Hepatocyte (in vitro differentiated cells): ENCODE data around the gene PHF21B. TPM values are rescaled to one million over a fixed set of nuclear protein-coding genes. Genes with fewer than 3 reads are reported as not detected.
"Not testable (repeated sequence)": the region's sequence is repeated elsewhere in the genome, so short reads cannot be mapped to it uniquely, and the experiment has no call there.

ENCODE experiments used
- DNase-seq: peaks from one replicate; pipeline ENCODE4 v3.0.0-alpha.2; 2016; ENCODE audit warnings: low spot score
- H2AFZ ChIP-seq: fragments of 200-600 bp; sonication (generic); 2 replicates; pipeline ENCODE4 v1.6.0; 2016; ENCODE audit warnings: antibody characterized with exemption, mild to moderate bottlenecking
- H3K27ac ChIP-seq: fragments of 200-600 bp; sonication (generic); 2 replicates; pipeline ENCODE4 v1.5.1; 2016; ENCODE audit warnings: mild to moderate bottlenecking
- H3K27me3 ChIP-seq: fragments of 200-600 bp; sonication (generic); 2 replicates; pipeline ENCODE4 v1.6.1; 2016
- H3K36me3 ChIP-seq: fragments of 200-600 bp; sonication (generic); replicated peaks from 2 replicates; pipeline ENCODE4 v1.5.1; 2016; ENCODE audit warnings: low read depth; ENCODE audit not compliant: insufficient read depth
- H3K4me1 ChIP-seq: fragments of 200-600 bp; sonication (generic); 2 replicates; pipeline ENCODE4 v1.5.1; 2016; ENCODE audit warnings: mild to moderate bottlenecking, moderate library complexity; ENCODE audit not compliant: insufficient read depth
- H3K4me2 ChIP-seq: fragments of 200-600 bp; sonication (generic); 2 replicates; pipeline ENCODE4 v1.6.0; 2016
- H3K4me3 ChIP-seq: fragments of 200-600 bp; sonication (generic); 2 replicates; pipeline ENCODE4 v1.5.1; 2016; ENCODE audit warnings: mild to moderate bottlenecking
- H3K79me2 ChIP-seq: fragments of 200-600 bp; sonication (generic); 2 replicates; pipeline ENCODE4 v1.6.0; 2017; ENCODE audit warnings: mild to moderate bottlenecking
- H3K9me2 ChIP-seq: fragments of 200-600 bp; sonication (generic); replicated peaks from 2 replicates; pipeline ENCODE4 v1.6.0; 2017; ENCODE audit warnings: mild to moderate bottlenecking; ENCODE audit not compliant: insufficient read depth
- H3K9me3 ChIP-seq: fragments of 200-600 bp; sonication (generic); 2 replicates; pipeline ENCODE4 v1.5.1; 2016; ENCODE audit warnings: low read depth, mild to moderate bottlenecking
- H4K20me1 ChIP-seq: fragments of 200-600 bp; sonication (generic); 2 replicates; pipeline ENCODE4 v1.6.0; 2016; ENCODE audit warnings: mild to moderate bottlenecking; ENCODE audit not compliant: insufficient read depth, poor library complexity, severe bottlenecking
- CTCF ChIP-seq: fragments of 200-600 bp; sonication (generic); IDR thresholded peaks from 2 replicates; pipeline ENCODE4 v1.5.1; 2016; ENCODE audit warnings: antibody characterized with exemption, mild to moderate bottlenecking; ENCODE audit not compliant: poor library complexity
- EZH2 ChIP-seq: fragments of 200-600 bp; sonication (generic); IDR thresholded peaks from 2 replicates; pipeline ENCODE4 v1.6.1; 2016; ENCODE audit warnings: antibody characterized with exemption, mild to moderate bottlenecking, borderline replicate concordance
- EZH2phosphoT487 ChIP-seq: fragments of 200-600 bp; sonication (generic); IDR thresholded peaks from one replicate; pipeline ENCODE4 v1.6.1; 2018; ENCODE audit warnings: antibody characterized with exemption, mild to moderate bottlenecking, low read depth, moderate library complexity; ENCODE audit not compliant: unreplicated experiment, severe bottlenecking
- WGBS: methylation state at CpG from one replicate; pipeline ENCODE4 v1.1.6; 2016; ENCODE audit warnings: low lambda C conversion rate; ENCODE audit errors: missing lambda C conversion rate; 5-methylcytosine and 5-hydroxymethylcytosine counted together
- polyA plus RNA-seq: library from polyadenylated mRNA; unstranded; fragments of >200 nt; fragmentation: Nextera tagmentation; extraction: Ambion mirVana; gene quantifications from 2 replicates; pipeline ENCODE4 v1.2.1, GENCODE V29; 2016
- total RNA-seq: library from RNA; depleted of rRNA; stranded (reverse); fragments of >200 nt; gene quantifications from 2 replicates; pipeline ENCODE4 v1.2.3, GENCODE V29; 2014

Gene PHF21B
- total and polyA plus RNA-seq, 2 experiments from 2014 or later: 0.86 to 1.9 TPM

GRCh38 chr22:44862281-44862680 lies 147.5 kb downstream of the PHF21B start:
- H3K9me3 ChIP-seq: no peaks in the 10 kb centered on the region
- DNase-seq: no peak
- no peaks in the 10 kb centered on the region for H3K36me3 ChIP-seq
- TF ChIP-seq EZH2phosphoT487 (no peak), EZH2 (no peak), CTCF (no peak)
- no peak overlapping the region for H2AFZ ChIP-seq
- H3K4me3 ChIP-seq: no peak overlapping the region
- H3K27me3 ChIP-seq: no peaks in the 10 kb centered on the region
- H3K27ac ChIP-seq: no peak overlapping the region
- no peak overlapping the region for H3K4me2 ChIP-seq
- no peaks in the 10 kb centered on the region for H3K9me2 ChIP-seq
- H4K20me1 ChIP-seq: no peaks in the 10 kb centered on the region
- H3K4me1 ChIP-seq: no peaks in the 10 kb centered on the region
- WGBS: 92% methylated on average over 11 of the region's 11 CpGs
- H3K79me2 ChIP-seq: no peaks in the 10 kb centered on the region

- WGBS: 100% methylated on average over 7 of the region's 7 CpGs
- Histone ChIP-seq H3K36me3 (no peaks in the 10 kb centered on the region), H3K9me3 (no peaks in the 10 kb centered on the region), H3K4me2 (no peak overlapping the region), H3K4me1 (no peaks in the 10 kb centered on the region), H3K79me2 (no peaks in the 10 kb centered on the region), H2AFZ (no peak overlapping the region), H3K27ac (no peak overlapping the region), H3K27me3 (no peaks in the 10 kb centered on the region), H3K4me3 (no peak overlapping the region), H4K20me1 (no peaks in the 10 kb centered on the region), H3K9me2 (no peaks in the 10 kb centered on the region)
- TF ChIP-seq EZH2phosphoT487 (no peak), CTCF (no peak), EZH2 (no peak)
- no peak for DNase-seq
These were observed 148.6 kb downstream of the PHF21B start for GRCh38 chr22:44861245-44861644.

- no peak overlapping the region for H2AFZ ChIP-seq
- TF ChIP-seq EZH2 (no peak), CTCF (no peak), EZH2phosphoT487 (no peak)
- DNase-seq: no peak
- H4K20me1 ChIP-seq: no peaks in the 10 kb centered on the region
- no peaks in the 10 kb centered on the region for H3K4me1 ChIP-seq
- H3K79me2 ChIP-seq: no peaks in the 10 kb centered on the region
- no peak overlapping the region for H3K4me3 ChIP-seq
- no peaks in the 10 kb centered on the region for H3K27me3 ChIP-seq
- no peak overlapping the region for H3K4me2 ChIP-seq
- H3K9me3 ChIP-seq: no peaks in the 10 kb centered on the region
- no peaks in the 10 kb centered on the region for H3K9me2 ChIP-seq
- 89% methylated on average over 6 of the region's 6 CpGs for WGBS
- H3K27ac ChIP-seq: no peak overlapping the region
- no peaks in the 10 kb centered on the region for H3K36me3 ChIP-seq
These were observed 149.5 kb downstream of the PHF21B start for GRCh38 chr22:44860311-44860710.

- DNase-seq: no peak
- TF ChIP-seq CTCF (no peak), EZH2phosphoT487 (no peak), EZH2 (no peak)
- 93% methylated on average over 13 of the region's 13 CpGs for WGBS
These were observed 150.2 kb downstream of the PHF21B start for GRCh38 chr22:44859641-44860040.

GRCh38 chr22:44858819-44859218 lies 151.0 kb downstream of the PHF21B start:
- DNase-seq, H3K9me3 ChIP-seq, H3K27ac ChIP-seq, H3K4me1 ChIP-seq, H3K36me3 ChIP-seq, H3K9me2 ChIP-seq, H3K79me2 ChIP-seq, H3K4me2 ChIP-seq, H2AFZ ChIP-seq, H3K27me3 ChIP-seq, H4K20me1 ChIP-seq, H3K4me3 ChIP-seq: not testable (repeated sequence)
- WGBS: 70% methylated on average over 7 of the region's 7 CpGs

More at GRCh38 chr22:44859641-44860040, 150.2 kb downstream of the PHF21B start:
- Histone ChIP-seq H3K36me3 (no peaks in the 10 kb centered on the region), H3K4me2 (no peak overlapping the region), H3K27ac (no peak overlapping the region), H3K27me3 (no peaks in the 10 kb centered on the region), H3K9me2 (no peaks in the 10 kb centered on the region), H2AFZ (no peak overlapping the region), H4K20me1 (no peaks in the 10 kb centered on the region), H3K79me2 (no peaks in the 10 kb centered on the region), H3K4me1 (no peaks in the 10 kb centered on the region), H3K9me3 (no peaks in the 10 kb centered on the region), H3K4me3 (no peak overlapping the region)
